HCT116 (cell line): Measurements from ENCODE around the gene EPHB3. TPM values are rescaled to one million over a fixed set of nuclear protein-coding genes. Genes with fewer than 3 reads are reported as not detected.

Experiments
- ATAC-seq: fragments of 200-7000 bp; cut with Tn5 transposase; 2 replicates; pipeline ENCODE4 v1.9.1; 2020; ENCODE audit warnings: mild to moderate bottlenecking, moderate library complexity
- BruUV-seq: library from RNA; stranded (reverse); fragments of 400-500 nt; replicated peaks from 2 replicates; lab custom pipeline; 2021; lab: Mats Ljungman, UMichigan
- CTCF ChIA-PET: fragments of 300-600 bp; sonication (Branson Sonifier 250); formaldehyde crosslinking; loops from one replicate; lab custom pipeline; 2021; ENCODE audit warnings: antibody characterized with exemption; lab: Charles Lee
- POLR2A ChIA-PET: fragments of 300-600, 350-600 bp; sonication (Branson Sonifier 250); formaldehyde crosslinking; loops from one replicate; lab custom pipeline; 2021; ENCODE audit warnings: antibody characterized with exemption; lab: Charles Lee
- RAD21 ChIA-PET, 2 experiments: fragments of 300-600 bp; sonication (Branson Sonifier 250); formaldehyde crosslinking; loops; one replicate each; lab custom pipeline; 2023; ENCODE audit warnings: low total read pairs in 2 of 2; ENCODE audit not compliant: uncharacterized antibody in 2 of 2, unreplicated experiment in 2 of 2, low non-redundant PET in 1 of 2; lab: Charles Lee
- DNase-seq: peaks from one replicate; pipeline ENCODE4 v3.0.0-alpha.2; 2010; ENCODE audit warnings: low read depth, low spot score
- H2AFZ ChIP-seq: fragments of 200-600 bp; shearing (Covaris generic), sonication (generic); 2 replicates; pipeline ENCODE4 v1.6.1; 2017; ENCODE audit warnings: low read depth, mixed run types, mixed read lengths, antibody characterized with exemption, low read length; ENCODE audit not compliant: poor library complexity, severe bottlenecking
- H3K27ac ChIP-seq: 2 replicates; pipeline ENCODE4 v1.5.1; 2012; ENCODE audit warnings: low read depth, low read length
- H3K27me3 ChIP-seq: fragments of 200-600 bp; sonication (generic); 2 replicates; pipeline ENCODE4 v1.6.1; 2016; ENCODE audit warnings: mixed run types, low read length, mixed read lengths; ENCODE audit not compliant: insufficient read depth
- H3K36me3 ChIP-seq, 2 experiments: fragments of 200-500 bp in 1 of 2; fragments of 200-600 bp in 1 of 2; sonication (Bioruptor generic) in 1 of 2; sonication (generic) in 1 of 2; 2 replicates each; pipeline versions ENCODE4 v1.5.1 to v1.6.1; 2014 to 2016; ENCODE audit warnings: low read length in 2 of 2, inconsistent platforms in 1 of 2, mixed read lengths in 1 of 2, mixed run types in 1 of 2; ENCODE audit not compliant: insufficient read depth in 2 of 2, control insufficient read depth in 1 of 2
- H3K4me1 ChIP-seq, 2 experiments: fragments of 200-600 bp in 1 of 2; sonication (generic) in 1 of 2; 2 replicates each; pipeline versions ENCODE4 v1.5.1 to v1.6.1; 2012 to 2017; ENCODE audit warnings: low read length in 2 of 2, inconsistent platforms in 1 of 2, mild to moderate bottlenecking in 1 of 2, mixed read lengths in 1 of 2, mixed run types in 1 of 2, moderate library complexity in 1 of 2; ENCODE audit not compliant: insufficient read depth in 2 of 2, control insufficient read depth in 1 of 2
- H3K4me2 ChIP-seq: fragments of 200-600 bp; sonication (generic); 2 replicates; pipeline ENCODE4 v1.6.1; 2017; ENCODE audit warnings: mixed run types, low read length, mixed read lengths
- H3K4me3 ChIP-seq, 2 experiments: fragments of 200-600 bp in 1 of 2; sonication (generic) in 1 of 2; replicated peaks in 1 of 2; 2 replicates each; pipeline ENCODE4 v1.5.1; 2011 to 2016; ENCODE audit warnings: low read length in 2 of 2, control low read depth in 1 of 2, low read depth in 1 of 2, mild to moderate bottlenecking in 1 of 2, mixed read lengths in 1 of 2, mixed run types in 1 of 2
- H3K79me2 ChIP-seq: fragments of 200-600 bp; sonication (generic); 2 replicates; pipeline ENCODE4 v1.6.1; 2017; ENCODE audit warnings: mild to moderate bottlenecking, mixed run types, low read length, moderate library complexity, mixed read lengths; ENCODE audit not compliant: insufficient read depth
- H3K9ac ChIP-seq: fragments of 200-600 bp; sonication (generic); 2 replicates; pipeline ENCODE4 v1.6.1; 2016; ENCODE audit warnings: low read length, mixed read lengths
- H3K9me2 ChIP-seq: fragments of 200-600 bp; sonication (generic), shearing (Covaris generic); 2 replicates; pipeline ENCODE4 v1.6.1; 2017; ENCODE audit warnings: mixed run types, mild to moderate bottlenecking, moderate library complexity; ENCODE audit not compliant: insufficient read depth
- H3K9me3 ChIP-seq, 2 experiments: fragments of 200-500 bp in 1 of 2; fragments of 200-600 bp in 1 of 2; sonication (Bioruptor generic) in 1 of 2; sonication (generic) in 1 of 2; 2 replicates each; pipeline ENCODE4 v1.6.1; 2014 to 2017; ENCODE audit warnings: low read length in 2 of 2, mixed read lengths in 2 of 2, inconsistent platforms in 1 of 2, low read depth in 1 of 2, mild to moderate bottlenecking in 1 of 2, mixed run types in 1 of 2, moderate library complexity in 1 of 2; ENCODE audit not compliant: control insufficient read depth in 1 of 2, insufficient read depth in 1 of 2
- H4K20me1 ChIP-seq: fragments of 200-600 bp; sonication (generic), shearing (Covaris generic); 2 replicates; pipeline ENCODE4 v1.6.1; 2017; ENCODE audit warnings: mixed run types, mild to moderate bottlenecking, moderate library complexity; ENCODE audit not compliant: insufficient read depth
- ATF3 ChIP-seq: IDR thresholded peaks from 2 replicates; pipeline ENCODE4 v1.6.1; 2012
- CBX3 ChIP-seq: IDR thresholded peaks from 2 replicates; pipeline ENCODE4 v1.6.1; 2012; ENCODE audit warnings: low read depth
- CEBPB ChIP-seq: IDR thresholded peaks from 2 replicates; pipeline ENCODE4 v1.6.1; 2012; ENCODE audit warnings: low read depth
- EGR1 ChIP-seq: IDR thresholded peaks from 2 replicates; pipeline ENCODE4 v1.6.1; 2012; ENCODE audit warnings: low read depth
- MAX ChIP-seq: IDR thresholded peaks from 2 replicates; pipeline ENCODE4 v1.6.1; 2012
- POLR2AphosphoS5 ChIP-seq: IDR thresholded peaks from 2 replicates; pipeline ENCODE4 v1.6.1; 2011; ENCODE audit warnings: mild to moderate bottlenecking, low read depth, low read length, moderate library complexity
- REST ChIP-seq: IDR thresholded peaks from 2 replicates; pipeline ENCODE4 v1.6.1; 2012; ENCODE audit warnings: low read depth
- SRF ChIP-seq: IDR thresholded peaks from 2 replicates; pipeline ENCODE4 v1.6.1; 2012; ENCODE audit warnings: low read depth
- ZNF274 ChIP-seq: fragments of 200-500 bp; sonication (Bioruptor generic); IDR thresholded peaks from 2 replicates; pipeline ENCODE4 v1.6.1; 2014; ENCODE audit warnings: mild to moderate bottlenecking, low read depth, low read length, inconsistent platforms
- intact Hi-C: fragments of 100-400 bp; cut with micrococcal nuclease; formaldehyde crosslinking; loops from 2 replicates; pipeline ENCODE4 v1.10.0; 2022
- total RNA-seq: library from RNA; stranded (reverse); gene quantifications from one replicate; pipeline ENCODE4 v1.2.1, GENCODE V29; 2021; ENCODE audit not compliant: unreplicated experiment

EPHB3 gene
- total RNA-seq, 1 experiment from 2014 or later, result 6.5 TPM

GRCh38 chr3:184538666-184539431 lies 22.7 kb upstream of the EPHB3 start:
- Histone ChIP-seq H3K9me3 (no peaks in the 10 kb centered on the region), H3K9ac (no peak overlapping the region), H3K4me1 (peaks cover 0 to 9% of the 10 kb centered on the region in 2 experiments; a peak in 2 of 4 replicates), H3K27ac (no peak overlapping the region), H3K79me2 (no peaks in the 10 kb centered on the region), H3K9me2 (no peaks in the 10 kb centered on the region), H3K36me3 (no peaks in the 10 kb centered on the region), H3K27me3 (no peaks in the 10 kb centered on the region), H3K4me2 (no peak overlapping the region), H4K20me1 (no peaks in the 10 kb centered on the region), H3K4me3 (no peak overlapping the region), H2AFZ (no peak overlapping the region)
- ChIA-PET RAD21 (interaction anchor here in 1 of 2 experiments (2.9 kb wide), 1 partner anchor 167 kb away, joined by 10 read pairs; no protein-coding TSS in a partner anchor), CTCF (interaction anchor here (1.7 to 6.8 kb wide), 2 partner anchors 166 to 167 kb away, joined by 8 to 152 read pairs; no protein-coding TSS in a partner anchor), POLR2A (interaction anchor here (1.8 kb wide), 1 partner anchor 167 kb away, joined by 5 read pairs; no protein-coding TSS in a partner anchor)
- no peak for ATAC-seq
- TF ChIP-seq POLR2AphosphoS5, result no peak
- DNase-seq, result no peak
- intact Hi-C loops, result no loop called here
- no TSS peak for BruUV-seq

GRCh38 chr3:184539801-184540435 lies 21.7 kb upstream of the EPHB3 start:
- intact Hi-C loops, result loop anchor here (5.0 kb wide), 1 partner anchor 643 kb away; no protein-coding TSS in a partner anchor

More at GRCh38 chr3:184539801-184540435, 21.7 kb upstream of the EPHB3 start:
- TF ChIP-seq ATF3, result no peak
- no peak for TF ChIP-seq CBX3
- no peak for TF ChIP-seq CEBPB
- no peak for TF ChIP-seq SRF
- no peak for TF ChIP-seq REST
- no peak for TF ChIP-seq MAX
- no peak for TF ChIP-seq EGR1
- no peak for TF ChIP-seq ZNF274
- Histone ChIP-seq H3K9me3 (no peaks in the 10 kb centered on the region), H3K4me3 (no peak overlapping the region), H3K27ac (no peak overlapping the region), H2AFZ (no peak overlapping the region), H3K4me2 (no peak overlapping the region), H3K4me1 (peaks cover 0 to 11% of the 10 kb centered on the region in 2 experiments; a peak in 2 of 4 replicates), H3K36me3 (no peaks in the 10 kb centered on the region), H4K20me1 (no peaks in the 10 kb centered on the region), H3K9me2 (no peaks in the 10 kb centered on the region), H3K9ac (no peak overlapping the region), H3K27me3 (no peaks in the 10 kb centered on the region), H3K79me2 (no peaks in the 10 kb centered on the region)
- ATAC-seq (no peak), DNase-seq (no peak)
- no TSS peak for BruUV-seq
- ChIA-PET POLR2A (no interaction called here), CTCF (interaction anchor here (0.7 to 6.8 kb wide), 4 partner anchors 10 to 203 kb away, joined by 3 to 152 read pairs (median 4); partner anchors contain the start of gene FAM131A), RAD21 (interaction anchor here (0.7 to 2.9 kb wide), 3 partner anchors 15 to 168 kb away, joined by 3 to 19 read pairs (median 10); no protein-coding TSS in a partner anchor)
